NCI-H2171 treated with DMSO at 0.1 percent for 48 hours (cell line): ENCODE data around the gene USP53.
"Not testable (repeated sequence)": the region's sequence is repeated elsewhere in the genome, so short reads cannot be mapped to it uniquely, and the experiment has no call there.

ENCODE experiments used
- DNase-seq: peaks from one replicate; lab custom pipeline; 2025; lab: John Stamatoyannopoulos, UW

Gene USP53

GRCh38 chr4:119317990-119318389 is 105.5 kb downstream of the USP53 start:
- no peak for DNase-seq

- DNase-seq, result no peak
These were observed 109.6 kb downstream of the USP53 start, which contains the start of gene FABP2 for GRCh38 chr4:119321921-119322687. Gene FABP2, minus strand, starts transcription at chr4:119322138. Its CDS starts 36 bp downstream, at chr4:119322102.

GRCh38 chr4:119328695-119329094 is 116.2 kb downstream of the USP53 start:
- no peak for DNase-seq

GRCh38 chr4:119329835-119330620 is 117.5 kb downstream of the USP53 start:
- no peak for DNase-seq

GRCh38 chr4:119336332-119336979 is 123.9 kb downstream of the USP53 start:
- not testable (repeated sequence) for DNase-seq

- DNase-seq, result no peak
These were observed 124.5 kb downstream of the USP53 start for GRCh38 chr4:119337010-119337409.

- not testable (repeated sequence) for DNase-seq
These were observed 127.4 kb downstream of the USP53 start for GRCh38 chr4:119339895-119340294.

GRCh38 chr4:119343293-119343692 is 130.8 kb downstream of the USP53 start:
- not testable (repeated sequence) for DNase-seq
